Measurements from ENCODE around the gene LRRC2.
"Not testable (repeated sequence)": the region's sequence is repeated elsewhere in the genome, so short reads cannot be mapped to it uniquely, and the experiment has no call there.

Gene LRRC2

GRCh38 chr3:46566040-46566641, at the start of gene LRRC2:
TSS of gene LRRC2 (minus strand) at chr3:46566302. CDS start at chr3:46551591, 14,711 bp downstream.
- peak; percentile 9 for DNase-seq

GRCh38 chr3:46615050-46615775, 49.1 kb upstream of the LRRC2 start:
- no peak for DNase-seq

DNA sequence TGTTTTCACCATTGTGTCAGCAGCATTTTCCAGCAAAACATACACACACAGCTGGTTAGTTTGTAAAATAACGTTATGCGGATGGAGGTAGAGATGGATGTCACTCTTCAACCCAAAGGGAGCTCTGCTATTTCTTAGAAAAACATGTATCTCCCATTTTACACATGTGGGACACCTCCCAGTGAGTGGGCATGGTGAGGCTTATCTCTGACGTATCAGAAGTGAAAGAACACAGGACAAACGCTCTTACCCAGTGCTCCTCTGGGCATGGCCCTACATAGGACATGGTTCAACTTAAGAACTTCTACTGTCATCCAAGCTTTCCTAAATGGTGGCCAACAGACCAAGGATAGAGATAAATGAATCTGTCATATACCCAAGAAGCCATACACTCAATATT, 48.3 kb upstream of the LRRC2 start:
- no peak for DNase-seq

- no peak for DNase-seq
Measured at GRCh38 chr3:46613313-46614005, 47.4 kb upstream of the LRRC2 start.

DNA sequence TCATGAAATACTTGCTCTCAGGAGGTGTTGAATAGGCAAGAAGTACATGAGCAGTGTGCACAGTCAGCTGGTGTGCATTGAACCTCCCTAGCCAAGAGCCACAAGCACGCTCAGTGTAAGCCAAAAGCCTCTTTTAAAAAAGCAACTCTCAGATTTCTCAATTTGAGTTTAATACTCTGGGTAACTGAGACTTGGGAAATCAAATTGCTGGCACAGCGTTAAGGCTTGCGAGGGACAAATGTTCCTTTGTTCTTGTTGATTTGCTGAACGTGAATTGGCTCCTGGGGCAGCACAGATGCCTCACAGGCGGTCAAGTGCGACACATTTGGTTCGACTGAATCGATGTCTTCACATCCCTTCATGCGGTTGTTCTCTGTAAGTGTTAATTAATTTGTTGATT, 46.2 kb upstream of the LRRC2 start, which contains the start of gene FAM240A:
Gene FAM240A (plus strand): TSS at position 202 of the 400 bp plus-strand sequence. CDS start 159 bp downstream, at position 361.
- DNase-seq = no peak

- no peak for DNase-seq
Measured at GRCh38 chr3:46609944-46610722, 44.0 kb upstream of the LRRC2 start.

- no peak for DNase-seq
Measured at GRCh38 chr3:46609212-46609721, 43.2 kb upstream of the LRRC2 start.

GRCh38 chr3:46607603-46608028, 41.5 kb upstream of the LRRC2 start:
- DNase-seq = no peak

DNA sequence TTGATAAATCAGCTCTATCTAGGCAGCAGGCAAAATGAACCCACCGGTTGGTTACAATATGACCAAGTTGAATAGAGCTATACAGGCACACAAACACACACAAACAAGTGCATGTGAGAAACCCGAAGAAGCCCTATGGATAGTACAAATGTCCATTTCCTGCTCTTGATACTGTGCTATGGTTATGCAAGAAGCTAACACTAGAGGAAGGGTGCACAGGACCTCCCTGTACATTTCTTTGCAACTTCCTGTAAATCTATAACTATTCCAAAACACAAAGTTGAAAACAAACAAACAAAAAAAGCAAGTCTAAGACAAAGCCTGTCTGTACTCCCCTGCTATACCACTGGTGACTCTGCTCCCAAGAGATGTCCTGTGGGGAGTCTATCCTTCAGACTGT, 38.0 kb upstream of the LRRC2 start:
- DNase-seq = no peak

DNA sequence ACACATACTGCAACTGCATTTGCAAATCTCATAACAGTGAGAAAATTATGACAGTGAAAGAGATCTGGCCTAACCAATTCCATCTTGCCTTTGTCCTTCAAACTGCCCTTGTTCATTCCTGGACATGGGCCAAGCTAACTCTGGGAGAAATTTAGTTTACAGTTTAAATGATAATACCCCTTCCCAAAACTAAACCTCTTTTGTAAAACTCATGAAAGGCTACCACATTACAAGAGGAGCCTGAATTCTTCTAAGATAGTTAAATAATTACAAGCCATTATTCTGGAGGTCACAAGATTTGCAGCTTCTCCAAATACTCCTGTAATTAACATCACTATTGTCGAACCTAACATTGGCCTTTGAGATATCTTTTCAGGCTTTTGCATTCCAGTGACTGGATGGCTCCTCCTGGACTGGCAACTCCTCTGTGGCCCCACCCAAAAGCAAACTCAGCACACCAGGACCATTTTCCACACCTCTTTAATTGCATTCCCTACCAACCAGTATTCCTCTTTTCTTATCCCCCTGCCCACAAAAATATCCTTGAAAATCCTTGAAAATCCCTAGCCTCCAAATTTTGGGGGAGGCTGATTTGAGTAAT, 37.4 kb upstream of the LRRC2 start:
- DNase-seq = no peak

GRCh38 chr3:46599590-46599989, 33.5 kb upstream of the LRRC2 start:
- DNase-seq = no peak

- no peak for DNase-seq
Measured at GRCh38 chr3:46595819-46596314, 29.8 kb upstream of the LRRC2 start.

GRCh38 chr3:46594723-46595122, 28.6 kb upstream of the LRRC2 start:
- no peak for DNase-seq

DNA sequence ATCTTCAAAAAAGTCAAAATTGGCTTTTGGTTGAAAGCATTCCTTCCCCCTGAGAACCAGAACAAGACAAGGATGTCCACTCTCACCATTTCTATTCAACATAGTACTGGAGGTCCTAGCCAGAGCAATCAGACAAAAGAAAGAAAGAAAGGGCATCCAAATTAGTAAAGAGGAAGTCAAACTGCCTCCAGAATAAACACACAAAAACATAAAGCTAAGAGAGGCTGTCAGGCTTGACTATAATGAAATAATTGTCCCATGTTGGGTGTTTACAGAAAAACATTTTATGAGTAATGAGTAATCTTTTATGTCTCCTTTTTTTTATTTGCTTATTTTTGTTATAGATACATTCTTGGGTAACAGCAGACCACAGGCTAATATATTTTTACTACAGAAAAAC, 27.9 kb upstream of the LRRC2 start:
- no peak for DNase-seq

GRCh38 chr3:46593274-46593862, 27.3 kb upstream of the LRRC2 start:
- no peak for DNase-seq

DNA sequence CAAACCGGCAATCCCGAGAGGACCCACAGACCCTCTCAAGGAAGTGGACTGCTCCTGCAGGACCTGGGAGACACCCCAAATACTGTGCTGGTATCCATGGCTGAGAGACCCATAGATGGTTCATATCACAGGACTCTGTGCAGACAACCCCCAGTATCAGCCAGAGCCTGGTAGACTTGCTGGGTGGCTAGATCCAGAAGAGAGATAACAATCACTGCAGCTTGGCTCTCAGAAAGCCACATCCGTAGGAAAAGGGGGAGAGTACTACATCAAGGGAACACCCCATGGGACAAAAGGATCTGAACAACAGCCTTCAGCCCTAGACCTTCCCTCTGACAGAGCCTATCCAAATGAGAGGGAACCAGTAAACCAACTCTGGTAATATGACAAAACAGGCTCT, 21.2 kb upstream of the LRRC2 start:
- not testable (repeated sequence) for DNase-seq

DNA sequence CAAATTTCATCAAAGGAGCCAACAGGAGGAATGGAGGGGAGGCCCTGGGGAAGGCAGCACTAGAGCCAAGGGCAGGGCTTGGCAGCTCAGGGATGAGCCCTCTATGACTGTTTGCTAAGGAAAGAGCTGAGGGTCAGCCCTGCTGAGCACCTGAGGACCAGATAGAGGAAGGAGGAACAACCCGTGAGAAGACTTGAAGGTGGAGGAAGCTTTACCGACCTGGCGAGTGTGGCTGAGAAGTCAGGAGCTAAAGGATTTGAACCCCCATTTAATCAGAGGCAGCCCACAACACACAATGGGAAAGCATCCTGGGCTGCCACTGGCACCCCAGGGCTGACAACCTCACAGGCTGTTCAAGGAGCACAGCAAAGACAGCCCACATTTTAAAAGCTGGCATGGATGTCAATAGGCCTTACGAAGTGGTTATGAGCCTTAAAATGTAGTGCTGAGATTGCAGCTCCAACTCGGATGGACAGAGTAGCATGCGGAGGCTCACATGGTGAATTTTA, 20.7 kb upstream of the LRRC2 start:
- DNase-seq = no peak

- no peak for DNase-seq
Measured at GRCh38 chr3:46585799-46586693, 19.9 kb upstream of the LRRC2 start.

- no peak for DNase-seq
Measured at GRCh38 chr3:46584598-46585467, 18.7 kb upstream of the LRRC2 start.

DNA sequence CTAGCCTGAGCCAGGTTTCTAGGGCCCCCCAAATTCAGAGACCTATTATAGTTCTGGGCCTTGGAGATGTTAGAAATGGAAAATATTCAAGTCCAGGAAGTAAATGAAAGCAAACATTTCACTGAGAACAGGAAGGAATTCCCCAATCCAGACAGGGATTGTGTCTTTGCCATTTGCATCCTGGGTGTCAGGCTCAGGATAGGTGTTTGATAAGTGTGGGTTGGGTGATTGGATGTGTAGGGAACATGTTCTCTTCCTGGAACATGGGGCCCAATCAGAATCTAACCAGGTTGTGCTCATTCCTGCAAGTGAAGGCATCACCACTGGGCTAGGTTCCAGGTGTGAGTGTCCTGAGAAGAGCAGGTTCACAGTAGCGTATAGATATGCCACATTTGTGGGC, 14.6 kb upstream of the LRRC2 start:
- no peak for DNase-seq

All from NCI-H2171 treated with DMSO at 0.1 percent for 48 hours (cell line).